HG03025 (cell line): ENCODE data around the gene FAM78A.

Experiments
- ATAC-seq: cut with Tn5 transposase; IDR thresholded peaks from one replicate; pipeline ENCODE4 v1.9.1; 2021; ENCODE audit warnings: mild to moderate bottlenecking, moderate library complexity; ENCODE audit not compliant: unreplicated experiment, low FRiP score

FAM78A gene

GRCh38 chr9:131240047-131240921, 36.0 kb downstream of the FAM78A start:
- ATAC-seq = no peak

GRCh38 chr9:131239161-131239975, 36.9 kb downstream of the FAM78A start:
- no peak for ATAC-seq

GRCh38 chr9:131238402-131239021, 37.8 kb downstream of the FAM78A start:
- ATAC-seq = peak; percentile 10

GRCh38 chr9:131237931-131238401, 38.3 kb downstream of the FAM78A start:
- peak; percentile 79 for ATAC-seq

GRCh38 chr9:131237291-131237690, 39.0 kb downstream of the FAM78A start:
- no peak for ATAC-seq

GRCh38 chr9:131236761-131237160, 39.5 kb downstream of the FAM78A start:
- no peak for ATAC-seq

GRCh38 chr9:131236161-131236560, 40.1 kb downstream of the FAM78A start:
- no peak for ATAC-seq

- ATAC-seq = no peak
Measured at GRCh38 chr9:131235480-131235851, 40.8 kb downstream of the FAM78A start.

- no peak for ATAC-seq
Measured at GRCh38 chr9:131234799-131235479, 41.4 kb downstream of the FAM78A start.

GRCh38 chr9:131233995-131234394, 42.3 kb downstream of the FAM78A start:
- ATAC-seq = no peak

- ATAC-seq = no peak
Measured at GRCh38 chr9:131233556-131233955, 42.8 kb downstream of the FAM78A start.

- no peak for ATAC-seq
Measured at GRCh38 chr9:131228988-131229387, 47.3 kb downstream of the FAM78A start.

- ATAC-seq = no peak
Measured at GRCh38 chr9:131227959-131228460, 48.3 kb downstream of the FAM78A start.

- ATAC-seq = no peak
Measured at GRCh38 chr9:131227112-131227958, 49.0 kb downstream of the FAM78A start.

- ATAC-seq = no peak
Measured at GRCh38 chr9:131226226-131226625, 50.1 kb downstream of the FAM78A start.

- no peak for ATAC-seq
Measured at GRCh38 chr9:131222460-131222859, 53.9 kb downstream of the FAM78A start.

GRCh38 chr9:131220485-131220884, 55.8 kb downstream of the FAM78A start:
- ATAC-seq = no peak

GRCh38 chr9:131218370-131218769, 57.9 kb downstream of the FAM78A start:
- no peak for ATAC-seq

GRCh38 chr9:131217331-131218031, 58.8 kb downstream of the FAM78A start:
- no peak for ATAC-seq
